GM23248 (cell line): ENCODE measurements around the gene SLC1A6. TPM values are rescaled to one million over a fixed set of nuclear protein-coding genes. Genes with fewer than 3 reads are reported as not detected.
"Not testable (repeated sequence)": the region's sequence is repeated elsewhere in the genome, so short reads cannot be mapped to it uniquely, and the experiment has no call there.

Experiments used
- DNase-seq: peaks from one replicate; pipeline ENCODE4 v3.0.0-alpha.2; 2015
- H2AFZ ChIP-seq: fragments of 200-600 bp; sonication (generic); 2 replicates; pipeline ENCODE4 v1.6.1; 2016; ENCODE audit warnings: antibody characterized with exemption
- H3F3A ChIP-seq: fragments of 200-600 bp; sonication (generic); 2 replicates; pipeline ENCODE4 v1.6.1; 2016; ENCODE audit warnings: mild to moderate bottlenecking, antibody characterized with exemption, mixed run types; ENCODE audit not compliant: insufficient read depth
- H3K27ac ChIP-seq: fragments of 200-600 bp; sonication (generic); 2 replicates; pipeline ENCODE4 v1.5.1; 2016; ENCODE audit warnings: mild to moderate bottlenecking
- H3K27me3 ChIP-seq: fragments of 200-600 bp; sonication (generic); replicated peaks from 2 replicates; pipeline ENCODE4 v1.6.1; 2016; ENCODE audit warnings: mild to moderate bottlenecking; ENCODE audit not compliant: insufficient read depth
- H3K36me3 ChIP-seq: fragments of 200-600 bp; sonication (generic); 2 replicates; pipeline ENCODE4 v1.6.1; 2016; ENCODE audit warnings: low read depth, mild to moderate bottlenecking
- H3K4me1 ChIP-seq: fragments of 200-600 bp; sonication (generic); 2 replicates; pipeline ENCODE4 v1.6.1; 2016; ENCODE audit warnings: mild to moderate bottlenecking; ENCODE audit not compliant: insufficient read depth
- H3K4me2 ChIP-seq: fragments of 200-600 bp; sonication (generic); one replicate; pipeline ENCODE4 v1.6.1; 2016; ENCODE audit warnings: mild to moderate bottlenecking; ENCODE audit not compliant: unreplicated experiment
- H3K4me3 ChIP-seq: fragments of 200-600 bp; sonication (generic); 2 replicates; pipeline ENCODE4 v1.5.1; 2016; ENCODE audit warnings: mild to moderate bottlenecking
- H3K79me2 ChIP-seq: fragments of 200-600 bp; sonication (generic); 2 replicates; pipeline ENCODE4 v1.6.1; 2016; ENCODE audit warnings: mild to moderate bottlenecking; ENCODE audit not compliant: insufficient read depth
- H3K9ac ChIP-seq: fragments of 200-600 bp; sonication (generic); 2 replicates; pipeline ENCODE4 v1.6.1; 2016; ENCODE audit warnings: mild to moderate bottlenecking
- H3K9me2 ChIP-seq: fragments of 200-600 bp; sonication (generic); 2 replicates; pipeline ENCODE4 v1.6.1; 2016; ENCODE audit warnings: mixed run types, mild to moderate bottlenecking, moderate library complexity; ENCODE audit not compliant: insufficient read depth
- H3K9me3 ChIP-seq: fragments of 200-600 bp; sonication (generic); one replicate; pipeline ENCODE4 v1.6.1; 2017; ENCODE audit warnings: low read depth
- H4K20me1 ChIP-seq: fragments of 200-600 bp; sonication (generic); 2 replicates; pipeline ENCODE4 v1.6.0; 2016; ENCODE audit not compliant: insufficient read depth
- EZH2 ChIP-seq: fragments of 200-600 bp; sonication (generic); IDR thresholded peaks from 2 replicates; pipeline ENCODE4 v1.6.1; 2018; ENCODE audit warnings: antibody characterized with exemption, mild to moderate bottlenecking; ENCODE audit not compliant: insufficient read depth, poor library complexity, severe bottlenecking
- EZH2phosphoT487 ChIP-seq: fragments of 200-600 bp; sonication (generic); IDR thresholded peaks from 2 replicates; pipeline ENCODE4 v1.6.1; 2018; ENCODE audit warnings: antibody characterized with exemption, moderate library complexity, mild to moderate bottlenecking, low read depth; ENCODE audit not compliant: insufficient read depth
- WGBS, 2 experiments: methylation state at CpG; one replicate each; pipeline ENCODE4 v1.1.6; 2015 to 2017; ENCODE audit warnings: low lambda C conversion rate in 2 of 2, low coverage in 1 of 2; ENCODE audit errors: missing lambda C conversion rate in 2 of 2; 5-methylcytosine and 5-hydroxymethylcytosine counted together
- in situ Hi-C: fragments of 300-500 bp; cut with MboI; formaldehyde crosslinking; loops from 2 replicates; pipeline ENCODE4 v1.15.0; 2020
- polyA plus RNA-seq: library from polyadenylated mRNA; unstranded; fragments of >200 nt; fragmentation: Nextera tagmentation; extraction: Ambion mirVana; gene quantifications from 2 replicates; pipeline ENCODE4 v1.2.1, GENCODE V29; 2016
- total RNA-seq: library from RNA; depleted of rRNA; stranded (reverse); fragments of >200 nt; shearing (Covaris generic); gene quantifications from 2 replicates; pipeline ENCODE4 v1.2.3, GENCODE V29; 2014

Gene SLC1A6
- total and polyA plus RNA-seq, 2 experiments from 2014 or later, result not detected

GRCh38 chr19:15021286-15022007 is 41.8 kb upstream of the SLC1A6 start:
- no peaks in the 10 kb centered on the region for H3K36me3 ChIP-seq
- no peak overlapping the region for H3K4me3 ChIP-seq

GRCh38 chr19:15018836-15019235 is 39.2 kb upstream of the SLC1A6 start:
- DNase-seq, H3K36me3 ChIP-seq, H3K9me2 ChIP-seq, H3K27me3 ChIP-seq, in situ Hi-C loops, H3K27ac ChIP-seq, H4K20me1 ChIP-seq, H3K9ac ChIP-seq, H3K9me3 ChIP-seq, H3K79me2 ChIP-seq, H3K4me1 ChIP-seq, H3F3A ChIP-seq, H2AFZ ChIP-seq, H3K4me3 ChIP-seq, H3K4me2 ChIP-seq: not testable (repeated sequence)
- 17 to 20% methylated on average over 3 of the region's 3 CpGs for WGBS, 2 experiments

More at GRCh38 chr19:15021286-15022007, 41.8 kb upstream of the SLC1A6 start:
- Histone ChIP-seq H3F3A (no peaks in the 10 kb centered on the region), H3K27ac (no peak overlapping the region), H3K9me2 (no peaks in the 10 kb centered on the region), H3K79me2 (no peaks in the 10 kb centered on the region), H3K4me2 (no peak overlapping the region), H3K4me1 (no peaks in the 10 kb centered on the region), H4K20me1 (no peaks in the 10 kb centered on the region), H2AFZ (no peak overlapping the region), H3K9me3 (no peaks in the 10 kb centered on the region), H3K9ac (no peak overlapping the region), H3K27me3 (no peaks in the 10 kb centered on the region)
- in situ Hi-C loops, result no loop called here
- DNase-seq, result no peak
- WGBS, 2 experiments, result 39 to 46% methylated on average over 40 to 45 of the region's 45 CpGs
- TF ChIP-seq EZH2phosphoT487, result no peak
- no peak for TF ChIP-seq EZH2

GRCh38 chr19:15015946-15016542 is 36.4 kb upstream of the SLC1A6 start:
- H3K27ac ChIP-seq, result no peak overlapping the region
- DNase-seq, result peak; percentile 36
- H3K9ac ChIP-seq, result no peak overlapping the region
- no peaks in the 10 kb centered on the region for H3K9me2 ChIP-seq
- no peaks in the 10 kb centered on the region for H3K9me3 ChIP-seq
- no peaks in the 10 kb centered on the region for H4K20me1 ChIP-seq
- no peaks in the 10 kb centered on the region for H3K79me2 ChIP-seq
- no peak overlapping the region for H2AFZ ChIP-seq
- in situ Hi-C loops, result no loop called here
- no peak overlapping the region for H3K4me2 ChIP-seq
- no peaks in the 10 kb centered on the region for H3K27me3 ChIP-seq
- no peaks in the 10 kb centered on the region for H3K36me3 ChIP-seq
- WGBS, 2 experiments, result 15 to 18% methylated on average over 18 of the region's 18 CpGs
- no peaks in the 10 kb centered on the region for H3K4me1 ChIP-seq
- no peak overlapping the region for H3K4me3 ChIP-seq
- no peaks in the 10 kb centered on the region for H3F3A ChIP-seq
- TF ChIP-seq EZH2phosphoT487 (no peak), EZH2 (no peak)

- no peak overlapping the region for H3K4me2 ChIP-seq
- no peak overlapping the region for H2AFZ ChIP-seq
- H3K79me2 ChIP-seq, result no peaks in the 10 kb centered on the region
- no peaks in the 10 kb centered on the region for H3K9me3 ChIP-seq
- no peaks in the 10 kb centered on the region for H3K4me1 ChIP-seq
- no peaks in the 10 kb centered on the region for H3K27me3 ChIP-seq
- WGBS, 2 experiments, result 7 to 8% methylated on average over 9 to 11 of the region's 11 CpGs
- no peaks in the 10 kb centered on the region for H3F3A ChIP-seq
- no peak for DNase-seq
- in situ Hi-C loops, result no loop called here
- no peak overlapping the region for H3K9ac ChIP-seq
- TF ChIP-seq EZH2, result no peak
- no peak for TF ChIP-seq EZH2phosphoT487
- no peak overlapping the region for H3K4me3 ChIP-seq
- H4K20me1 ChIP-seq, result no peaks in the 10 kb centered on the region
- H3K36me3 ChIP-seq, result no peaks in the 10 kb centered on the region
- no peak overlapping the region for H3K27ac ChIP-seq
- H3K9me2 ChIP-seq, result no peaks in the 10 kb centered on the region
Measured at GRCh38 chr19:15014579-15014978, 34.9 kb upstream of the SLC1A6 start.
